Measurements from ENCODE around the gene KANK2.
"Not testable (repeated sequence)": the region's sequence is repeated elsewhere in the genome, so short reads cannot be mapped to it uniquely, and the experiment has no call there.

DNA sequence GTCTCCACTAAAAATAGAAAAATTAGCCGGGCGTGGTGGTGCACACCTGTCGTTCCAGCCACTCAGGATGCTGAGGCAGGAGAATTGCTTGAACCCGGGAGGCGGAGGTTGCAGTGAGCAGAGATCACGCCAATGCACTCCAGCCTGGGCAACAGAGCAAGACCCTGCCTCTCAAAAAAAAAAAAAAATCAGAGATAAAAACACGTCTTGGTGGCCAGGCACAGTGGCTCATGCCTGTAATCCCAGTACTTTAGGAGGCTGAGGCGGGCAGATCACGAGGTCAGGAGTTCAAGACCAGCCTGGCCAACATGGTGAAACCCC is 18.2 kb downstream of the KANK2 start:
- TF ChIP-seq, protein P1, sequence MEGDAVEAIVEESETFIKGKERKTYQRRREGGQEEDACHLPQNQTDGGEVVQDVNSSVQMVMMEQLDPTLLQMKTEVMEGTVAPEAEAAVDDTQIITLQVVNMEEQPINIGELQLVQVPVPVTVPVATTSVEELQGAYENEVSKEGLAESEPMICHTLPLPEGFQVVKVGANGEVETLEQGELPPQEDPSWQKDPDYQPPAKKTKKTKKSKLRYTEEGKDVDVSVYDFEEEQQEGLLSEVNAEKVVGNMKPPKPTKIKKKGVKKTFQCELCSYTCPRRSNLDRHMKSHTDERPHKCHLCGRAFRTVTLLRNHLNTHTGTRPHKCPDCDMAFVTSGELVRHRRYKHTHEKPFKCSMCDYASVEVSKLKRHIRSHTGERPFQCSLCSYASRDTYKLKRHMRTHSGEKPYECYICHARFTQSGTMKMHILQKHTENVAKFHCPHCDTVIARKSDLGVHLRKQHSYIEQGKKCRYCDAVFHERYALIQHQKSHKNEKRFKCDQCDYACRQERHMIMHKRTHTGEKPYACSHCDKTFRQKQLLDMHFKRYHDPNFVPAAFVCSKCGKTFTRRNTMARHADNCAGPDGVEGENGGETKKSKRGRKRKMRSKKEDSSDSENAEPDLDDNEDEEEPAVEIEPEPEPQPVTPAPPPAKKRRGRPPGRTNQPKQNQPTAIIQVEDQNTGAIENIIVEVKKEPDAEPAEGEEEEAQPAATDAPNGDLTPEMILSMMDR (IDR thresholded peaks at IDR 0.05): not testable (repeated sequence)
- TF ChIP-seq POLR2A (IDR thresholded peaks at IDR 0.05): not testable (repeated sequence)

All from uterus (tissue), 2 donors.